Measurements from ENCODE around the gene CCDC40. TPM values are rescaled to one million over a fixed set of nuclear protein-coding genes. Genes with fewer than 3 reads are reported as not detected.

Gene CCDC40
- total and polyA plus RNA-seq, 2 experiments from 2014 or later, result 2.4 to 3.0 TPM

DNA sequence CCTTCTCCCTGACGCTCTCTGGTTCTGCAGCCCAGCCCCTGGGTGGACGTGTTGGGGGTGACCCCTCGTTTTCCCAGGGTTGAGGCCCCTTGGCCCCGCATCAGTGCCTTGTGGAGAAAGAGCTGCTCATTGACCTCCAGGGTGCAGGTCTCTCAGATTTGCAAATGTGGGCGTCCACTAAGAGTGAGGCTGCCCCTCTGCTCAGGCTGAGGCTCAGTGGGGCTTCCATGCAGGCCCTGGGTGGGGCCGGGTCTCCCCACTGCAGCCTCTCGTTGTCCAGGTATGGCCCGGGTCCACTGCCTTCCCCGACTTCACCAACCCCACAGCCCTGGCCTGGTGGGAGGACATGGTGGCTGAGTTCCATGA is 74.0 kb downstream of the CCDC40 start:
- TF ChIP-seq EZH2phosphoT487 (IDR thresholded peaks at IDR 0.05; ENCODE audit: insufficient read depth, low read depth), result no peak
- no peak for TF ChIP-seq EZH2 (IDR thresholded peaks at IDR 0.05; ENCODE audit: insufficient read depth, poor library complexity, severe bottlenecking)
- H3K27ac ChIP-seq, result no peak overlapping the region
- no peaks in the 10 kb centered on the region for H3K9me3 ChIP-seq (ENCODE audit: low read depth)
- no peak overlapping the region for H3K4me2 ChIP-seq (ENCODE audit: unreplicated experiment)
- no peaks in the 10 kb centered on the region for H3K4me1 ChIP-seq (ENCODE audit: insufficient read depth)
- WGBS, 2 experiments (ENCODE audit: low coverage in 1 of 2, low lambda C conversion rate in 2 of 2, missing lambda C conversion rate in 2 of 2), result 80 to 86% methylated on average over 8 to 9 of the region's 9 CpGs
- no peaks in the 10 kb centered on the region for H3K36me3 ChIP-seq (ENCODE audit: low read depth)
- no peak overlapping the region for H2AFZ ChIP-seq
- in situ Hi-C loops (cut with MboI), result no loop called here
- no peaks in the 10 kb centered on the region for H4K20me1 ChIP-seq (ENCODE audit: insufficient read depth)
- no peaks in the 10 kb centered on the region for H3K27me3 ChIP-seq (replicated peaks; ENCODE audit: insufficient read depth)
- DNase-seq, result no peak
- no peaks in the 10 kb centered on the region for H3K9me2 ChIP-seq (ENCODE audit: insufficient read depth)
- no peaks in the 10 kb centered on the region for H3K79me2 ChIP-seq (ENCODE audit: insufficient read depth)
- no peak overlapping the region for H3K9ac ChIP-seq
- H3K4me3 ChIP-seq, result no peak overlapping the region
- no peaks in the 10 kb centered on the region for H3F3A ChIP-seq (ENCODE audit: insufficient read depth)

DNA sequence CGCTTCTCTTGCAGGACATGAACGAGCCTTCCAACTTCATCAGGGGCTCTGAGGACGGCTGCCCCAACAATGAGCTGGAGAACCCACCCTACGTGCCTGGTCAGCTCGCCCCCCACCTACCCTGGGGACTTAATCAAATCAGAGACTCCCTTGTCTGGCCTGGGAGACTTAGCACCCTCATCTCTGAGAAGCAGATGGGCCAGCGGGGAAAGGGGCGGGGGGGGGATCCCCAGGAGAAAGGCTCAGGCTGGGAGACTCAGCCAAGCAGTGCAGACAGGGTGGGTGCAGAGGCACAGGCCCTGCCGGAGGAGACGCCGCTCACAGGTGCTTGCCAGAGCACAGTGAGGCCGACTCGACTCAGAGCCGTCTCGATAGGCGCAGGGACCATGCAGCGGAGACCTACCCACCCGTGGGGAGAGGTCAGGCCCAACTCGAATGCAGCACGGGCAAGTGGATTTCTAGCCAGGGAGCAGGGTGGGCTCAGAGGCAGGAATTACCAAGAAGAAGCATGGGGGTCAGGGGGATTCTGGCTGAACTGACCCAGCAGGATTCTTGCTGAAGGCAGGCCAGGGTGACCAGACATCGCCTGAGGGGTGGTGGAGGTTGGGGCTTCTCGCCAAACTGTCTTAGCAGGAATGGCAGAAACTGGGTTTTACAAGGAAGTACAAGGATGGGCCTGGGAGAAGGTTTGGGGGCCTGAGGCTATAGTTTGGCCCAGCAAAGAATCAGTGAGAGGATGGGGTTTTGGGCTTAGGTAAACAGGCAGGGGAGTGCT is 74.7 kb downstream of the CCDC40 start:
- DNase-seq, result no peak
- 89 to 90% methylated on average over 15 to 21 of the region's 21 CpGs for WGBS, 2 experiments (ENCODE audit: low coverage in 1 of 2, low lambda C conversion rate in 2 of 2, missing lambda C conversion rate in 2 of 2)

DNA sequence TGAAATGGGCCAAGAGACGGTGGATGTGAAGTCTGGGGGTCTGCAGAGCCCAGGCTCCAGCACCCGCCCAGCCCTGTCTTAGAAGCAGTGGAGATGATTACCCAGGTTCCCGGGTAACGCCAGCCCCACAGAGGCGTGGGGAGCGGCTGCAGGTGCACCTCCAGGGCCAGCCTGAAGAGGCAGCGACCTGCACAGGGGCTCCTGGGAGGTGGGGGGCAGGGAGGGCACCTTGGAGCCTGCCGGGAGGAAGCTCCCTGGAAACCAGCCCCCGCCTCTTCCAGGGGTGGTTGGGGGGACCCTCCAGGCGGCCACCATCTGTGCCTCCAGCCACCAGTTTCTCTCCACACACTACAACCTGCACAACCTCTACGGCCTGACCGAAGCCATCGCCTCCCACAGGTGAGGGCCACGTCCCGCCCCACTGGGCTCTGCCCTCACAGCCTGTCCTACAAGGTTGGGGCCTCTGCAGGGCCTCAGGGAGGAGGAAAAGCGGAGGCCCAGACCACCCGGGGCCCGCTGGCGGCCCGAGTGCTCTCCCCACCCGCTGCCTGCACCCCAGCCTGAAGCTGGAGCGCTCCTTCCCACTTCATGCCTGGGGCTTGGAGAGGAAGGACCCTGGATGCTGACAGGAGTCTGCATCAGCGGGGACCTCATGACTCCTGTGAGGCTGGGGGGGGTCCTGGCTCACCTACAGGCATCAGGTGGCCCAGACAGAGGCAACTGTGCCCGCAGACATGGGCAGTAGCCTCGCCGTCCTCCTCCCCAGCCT is 75.4 kb downstream of the CCDC40 start:
- H3K4me1 ChIP-seq (ENCODE audit: insufficient read depth), result no peaks in the 10 kb centered on the region
- no peaks in the 10 kb centered on the region for H3K9me2 ChIP-seq (ENCODE audit: insufficient read depth)
- H3K9me3 ChIP-seq (ENCODE audit: low read depth), result no peaks in the 10 kb centered on the region
- no peak overlapping the region for H3K4me3 ChIP-seq
- H3K9ac ChIP-seq, result no peak overlapping the region
- no peak overlapping the region for H3K27ac ChIP-seq
- TF ChIP-seq EZH2phosphoT487 (IDR thresholded peaks at IDR 0.05; ENCODE audit: insufficient read depth, low read depth) (no peak), EZH2 (IDR thresholded peaks at IDR 0.05; ENCODE audit: insufficient read depth, poor library complexity, severe bottlenecking) (no peak)
- DNase-seq, result no peak
- no peaks in the 10 kb centered on the region for H3K79me2 ChIP-seq (ENCODE audit: insufficient read depth)
- H3F3A ChIP-seq (ENCODE audit: insufficient read depth), result no peaks in the 10 kb centered on the region
- in situ Hi-C loops (cut with MboI), result no loop called here
- no peak overlapping the region for H2AFZ ChIP-seq
- WGBS, 2 experiments (ENCODE audit: low coverage in 1 of 2, low lambda C conversion rate in 2 of 2, missing lambda C conversion rate in 2 of 2), result 89 to 92% methylated on average over 21 to 26 of the region's 26 CpGs
- H3K4me2 ChIP-seq (ENCODE audit: unreplicated experiment), result no peak overlapping the region
- H4K20me1 ChIP-seq (ENCODE audit: insufficient read depth), result no peaks in the 10 kb centered on the region
- no peaks in the 10 kb centered on the region for H3K27me3 ChIP-seq (replicated peaks; ENCODE audit: insufficient read depth)
- H3K36me3 ChIP-seq (ENCODE audit: low read depth), result no peaks in the 10 kb centered on the region

More for the DNA sequence above, 74.7 kb downstream of the CCDC40 start:
- Histone ChIP-seq H3K79me2 (ENCODE audit: insufficient read depth) (no peaks in the 10 kb centered on the region), H4K20me1 (ENCODE audit: insufficient read depth) (no peaks in the 10 kb centered on the region), H2AFZ (no peak overlapping the region), H3K27ac (no peak overlapping the region), H3K9me2 (ENCODE audit: insufficient read depth) (no peaks in the 10 kb centered on the region), H3K27me3 (replicated peaks; ENCODE audit: insufficient read depth) (no peaks in the 10 kb centered on the region), H3K9ac (no peak overlapping the region), H3K9me3 (ENCODE audit: low read depth) (no peaks in the 10 kb centered on the region), H3K4me2 (ENCODE audit: unreplicated experiment) (no peak overlapping the region), H3K4me3 (no peak overlapping the region), H3K36me3 (ENCODE audit: low read depth) (no peaks in the 10 kb centered on the region), H3F3A (ENCODE audit: insufficient read depth) (no peaks in the 10 kb centered on the region), H3K4me1 (ENCODE audit: insufficient read depth) (no peaks in the 10 kb centered on the region)
- TF ChIP-seq EZH2 (IDR thresholded peaks at IDR 0.05; ENCODE audit: insufficient read depth, poor library complexity, severe bottlenecking) (no peak), EZH2phosphoT487 (IDR thresholded peaks at IDR 0.05; ENCODE audit: insufficient read depth, low read depth) (no peak)
- in situ Hi-C loops (cut with MboI), result no loop called here

DNA sequence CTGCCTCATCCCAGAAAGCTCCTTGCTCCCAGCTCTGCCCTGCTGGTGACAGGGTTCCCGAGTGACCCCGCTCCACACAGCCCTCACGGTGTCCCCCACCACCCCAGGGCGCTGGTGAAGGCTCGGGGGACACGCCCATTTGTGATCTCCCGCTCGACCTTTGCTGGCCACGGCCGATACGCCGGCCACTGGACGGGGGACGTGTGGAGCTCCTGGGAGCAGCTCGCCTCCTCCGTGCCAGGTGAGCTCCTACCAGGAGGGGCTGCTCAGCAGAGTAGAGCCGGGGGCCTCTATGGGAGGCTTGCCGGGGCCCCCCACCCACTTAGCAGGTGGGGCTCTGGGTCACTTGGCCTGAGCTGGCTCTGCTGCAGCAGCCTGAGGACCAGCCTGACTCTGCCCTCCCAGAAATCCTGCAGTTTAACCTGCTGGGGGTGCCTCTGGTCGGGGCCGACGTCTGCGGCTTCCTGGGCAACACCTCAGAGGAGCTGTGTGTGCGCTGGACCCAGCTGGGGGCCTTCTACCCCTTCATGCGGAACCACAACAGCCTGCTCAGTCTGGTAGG is 76.1 kb downstream of the CCDC40 start:
- Histone ChIP-seq H3F3A (ENCODE audit: insufficient read depth) (no peaks in the 10 kb centered on the region), H3K4me2 (ENCODE audit: unreplicated experiment) (no peak overlapping the region), H3K27me3 (replicated peaks; ENCODE audit: insufficient read depth) (no peaks in the 10 kb centered on the region), H3K9me2 (ENCODE audit: insufficient read depth) (no peaks in the 10 kb centered on the region), H3K9ac (no peak overlapping the region), H3K4me3 (no peak overlapping the region), H3K4me1 (ENCODE audit: insufficient read depth) (no peaks in the 10 kb centered on the region), H3K9me3 (ENCODE audit: low read depth) (no peaks in the 10 kb centered on the region), H2AFZ (no peak overlapping the region), H4K20me1 (ENCODE audit: insufficient read depth) (no peaks in the 10 kb centered on the region), H3K36me3 (ENCODE audit: low read depth) (no peaks in the 10 kb centered on the region), H3K27ac (no peak overlapping the region), H3K79me2 (ENCODE audit: insufficient read depth) (no peaks in the 10 kb centered on the region)
- no peak for DNase-seq
- in situ Hi-C loops (cut with MboI), result no loop called here
- 94 to 96% methylated on average over 13 to 18 of the region's 24 CpGs for WGBS, 2 experiments (ENCODE audit: low coverage in 1 of 2, low lambda C conversion rate in 2 of 2, missing lambda C conversion rate in 2 of 2)
- TF ChIP-seq EZH2 (IDR thresholded peaks at IDR 0.05; ENCODE audit: insufficient read depth, poor library complexity, severe bottlenecking) (no peak), EZH2phosphoT487 (IDR thresholded peaks at IDR 0.05; ENCODE audit: insufficient read depth, low read depth) (no peak)

Data from GM23248 (cell line).